ENCODE results near the gene FOCAD.

DNA sequence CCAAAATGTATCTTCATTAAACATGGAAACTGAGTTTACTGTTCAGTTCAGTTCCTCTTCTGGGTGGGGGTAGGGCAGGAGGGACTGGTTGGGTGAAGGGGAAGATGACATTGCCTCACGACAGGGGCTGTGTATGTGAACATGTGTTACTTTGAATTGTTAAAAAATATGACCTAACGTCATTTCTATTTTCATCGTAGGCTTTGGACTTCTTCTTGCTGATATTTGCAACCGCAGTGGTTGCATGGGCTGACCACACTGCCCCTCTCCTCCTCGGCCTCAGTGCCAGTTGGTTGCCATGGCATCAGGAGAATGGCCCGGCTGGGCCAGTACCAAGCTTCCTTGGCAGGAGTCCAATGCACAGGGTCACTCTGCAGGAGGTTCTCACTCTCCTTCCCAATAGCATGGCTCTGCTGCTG lies 305.9 kb downstream of the FOCAD start:
- TF ChIP-seq POLR2AphosphoS5 (IDR thresholded peaks at IDR 0.05; ENCODE audit: low read depth, low read length) (no peak), POLR2A (IDR thresholded peaks at IDR 0.05; ENCODE audit: low read depth, low read length) (no peak), TAF1 (IDR thresholded peaks at IDR 0.05; ENCODE audit: low read depth, low read length) (no peak)

Data from GM12891 (cell line).